NCI-H1105 (cell line): Measurements from ENCODE around the gene TAB3.

Source experiments
- DNase-seq: peaks from one replicate; lab custom pipeline; 2025; lab: John Stamatoyannopoulos, UW

TAB3 gene

DNA sequence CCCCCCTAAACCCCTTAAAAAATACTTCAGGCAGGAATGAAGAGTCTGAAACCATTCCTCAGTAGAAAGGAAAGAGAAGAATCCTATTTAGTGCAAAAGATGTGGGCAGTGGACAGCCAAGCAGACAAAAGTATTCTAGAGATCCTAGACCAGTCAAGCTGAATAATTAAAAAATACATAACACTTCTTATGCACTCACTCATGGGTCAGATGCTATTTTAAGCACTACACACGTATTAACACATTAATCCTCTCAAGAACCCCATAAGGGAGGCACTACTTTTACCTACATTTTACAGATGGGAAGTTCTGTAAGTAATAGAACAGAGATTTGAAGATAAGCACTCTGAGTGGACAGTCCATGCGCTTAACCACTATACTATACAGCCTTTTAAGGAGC lies 5.9 kb downstream of the TAB3 start:
- DNase-seq, result no peak

DNA sequence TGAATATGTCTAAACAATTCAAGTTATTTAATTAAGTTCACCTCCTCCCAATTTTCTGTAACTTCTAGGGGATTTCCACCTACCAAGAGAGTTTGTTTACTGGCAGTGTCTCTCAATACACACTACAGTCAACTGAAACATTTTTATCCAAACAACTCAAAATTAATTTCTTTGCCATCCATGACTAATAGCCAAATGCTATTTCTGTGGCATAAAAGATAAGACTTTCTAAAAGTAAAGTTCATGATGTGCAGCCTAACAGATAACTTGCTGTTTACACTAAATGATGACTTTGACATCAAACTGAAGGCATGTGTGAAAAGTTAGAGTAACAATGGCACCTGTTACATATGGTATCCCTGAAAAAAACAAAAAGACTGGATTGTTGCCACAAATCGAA lies 7.3 kb downstream of the TAB3 start:
- DNase-seq, result no peak

DNA sequence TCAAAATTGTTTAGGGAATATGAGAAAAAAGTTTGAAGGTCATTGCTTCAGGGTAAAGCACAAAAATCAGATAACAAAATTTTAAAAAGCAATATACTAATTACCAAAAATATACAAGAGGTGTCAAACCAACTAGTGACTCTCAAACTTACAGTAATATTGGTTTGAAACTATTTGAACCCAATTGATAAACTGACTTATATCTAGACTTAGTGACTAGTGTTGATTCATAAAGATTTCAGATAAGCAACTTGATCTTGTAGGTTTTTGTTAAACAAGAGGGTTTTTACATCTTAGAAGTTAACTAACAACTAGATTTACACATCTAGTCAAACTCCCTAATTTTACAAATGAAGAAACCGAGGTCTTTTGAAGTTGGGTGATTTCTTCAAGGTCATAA lies 7.7 kb downstream of the TAB3 start:
- DNase-seq, result no peak

DNA sequence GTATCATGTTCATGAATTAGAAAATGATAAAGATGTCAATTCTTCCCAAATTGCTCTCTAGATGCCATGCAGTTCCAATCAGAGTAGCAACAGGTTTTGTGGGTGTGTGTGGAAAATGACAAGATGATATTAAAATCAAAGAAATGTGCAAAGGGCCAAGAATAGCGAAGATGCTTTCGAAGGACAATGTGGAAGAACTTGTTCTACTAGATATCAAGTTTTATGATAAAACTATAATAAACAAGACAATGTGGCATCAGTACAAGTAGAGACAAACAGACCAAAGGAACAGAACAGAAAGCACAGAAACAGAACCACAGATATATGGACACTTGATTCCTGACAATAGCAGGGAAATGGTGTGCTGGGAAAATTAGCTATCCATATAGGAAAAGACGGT lies 9.0 kb downstream of the TAB3 start:
- DNase-seq, result no peak

DNA sequence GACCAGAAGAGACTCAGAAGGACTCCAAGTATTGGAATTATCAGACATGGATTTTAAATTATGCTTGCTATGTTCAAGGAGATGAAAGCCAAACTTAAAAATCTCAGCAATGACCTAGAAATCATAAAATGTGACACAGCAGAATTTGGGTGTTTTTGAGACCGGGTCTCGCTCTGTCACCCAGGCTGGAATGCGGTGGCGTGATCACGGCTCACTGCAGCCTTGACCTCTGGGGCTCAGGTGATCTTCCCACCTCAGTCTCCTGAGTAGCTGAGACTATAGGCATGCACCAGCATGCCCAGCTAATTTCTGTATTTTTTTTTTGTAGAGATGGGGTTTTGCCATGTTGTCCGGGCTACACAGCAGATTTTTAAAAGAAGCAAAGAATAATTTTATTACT lies 12.7 kb downstream of the TAB3 start:
- DNase-seq, result no peak

DNA sequence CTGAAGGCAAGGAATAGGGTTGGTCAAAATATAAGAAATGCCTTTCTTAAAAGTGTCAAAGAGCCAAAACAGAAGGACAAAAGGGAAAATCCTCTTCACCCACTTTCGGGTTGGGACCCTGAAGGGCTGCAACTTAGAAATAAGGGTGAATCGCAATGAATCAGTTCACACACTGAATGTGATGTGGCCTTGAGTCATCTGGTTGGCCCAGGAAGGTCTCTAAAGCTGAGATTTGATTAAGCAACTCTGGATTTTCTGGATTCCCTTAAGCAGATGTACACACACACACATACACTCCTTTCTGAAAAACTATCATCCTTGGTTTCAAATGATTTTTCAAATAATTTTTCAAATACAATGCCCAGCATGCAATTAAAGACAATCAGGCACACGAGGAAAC lies 13.1 kb downstream of the TAB3 start:
- no peak for DNase-seq

DNA sequence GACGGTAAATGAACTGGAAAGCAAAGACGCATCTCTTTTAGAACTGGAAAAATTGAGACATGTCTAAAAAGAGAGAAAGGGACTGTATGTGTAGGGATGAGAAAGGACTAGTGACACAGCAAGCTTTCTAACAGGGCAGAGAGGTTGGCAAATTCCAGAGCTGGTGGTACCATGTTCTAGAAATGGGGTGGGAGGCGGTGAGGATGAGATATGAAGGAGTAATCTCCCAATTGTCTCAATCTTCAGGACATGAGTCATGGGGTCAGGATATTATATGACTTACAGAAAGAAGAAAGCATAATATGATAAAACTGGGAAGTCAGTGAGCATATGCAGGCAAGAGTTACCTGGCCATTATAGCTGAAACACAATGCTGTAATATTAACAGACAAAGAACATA lies 14.2 kb downstream of the TAB3 start:
- no peak for DNase-seq

DNA sequence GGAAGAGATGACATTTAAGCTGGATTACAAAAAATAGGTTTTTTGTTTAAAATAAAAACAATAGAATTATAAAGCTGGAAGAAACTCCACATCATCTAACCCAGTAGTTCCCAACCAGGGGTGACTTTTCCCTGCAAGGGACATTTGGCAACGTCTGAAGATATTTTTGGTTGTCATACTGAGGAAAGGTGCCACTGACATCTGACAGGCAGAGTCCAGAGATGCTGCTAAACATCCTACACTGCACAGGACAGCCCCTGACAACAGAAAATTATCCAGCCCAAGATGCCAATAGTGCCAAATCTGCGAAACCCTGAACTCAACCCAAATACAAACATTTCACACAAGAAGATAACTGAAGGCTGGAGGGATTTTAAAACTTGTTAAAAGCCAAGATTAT lies 18.5 kb downstream of the TAB3 start:
- no peak for DNase-seq

DNA sequence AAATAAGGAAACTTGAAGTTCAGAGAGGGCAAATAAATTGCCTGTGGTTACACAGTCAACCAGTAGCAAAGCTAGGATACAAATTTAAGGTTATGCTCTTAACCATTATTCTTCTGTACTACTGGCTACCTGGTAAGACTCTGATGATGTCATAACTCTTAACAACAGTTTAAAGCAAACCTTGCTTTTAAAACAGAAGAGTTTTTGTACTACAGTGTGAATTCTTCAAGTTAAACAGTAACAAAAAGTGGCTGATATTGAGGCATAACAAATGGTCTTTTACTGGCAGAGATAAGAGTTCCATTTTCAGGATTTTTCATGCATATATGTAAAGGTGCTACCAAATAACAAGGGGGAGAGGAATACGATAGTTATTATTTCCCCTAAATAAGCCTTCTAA lies 23.4 kb downstream of the TAB3 start:
- DNase-seq, result no peak

DNA sequence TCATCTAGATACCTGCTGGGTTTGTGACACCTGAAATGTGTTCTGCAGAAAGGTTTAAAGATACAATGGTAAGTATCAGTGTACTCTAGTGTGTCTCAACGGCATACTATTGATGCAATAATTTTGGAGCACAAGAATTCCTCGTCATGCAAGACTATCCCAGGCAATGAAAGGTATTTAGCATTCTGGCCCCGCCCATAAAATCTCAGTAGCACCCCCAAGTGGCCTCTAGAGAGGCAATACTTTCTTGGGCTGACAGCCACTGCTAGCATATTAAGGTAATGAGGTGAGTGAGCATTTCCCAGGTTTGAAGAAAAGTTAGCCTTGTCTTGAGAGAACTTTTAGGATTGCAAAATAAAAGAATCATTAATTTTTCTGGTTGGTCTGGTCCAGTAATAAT lies 24.0 kb downstream of the TAB3 start:
- DNase-seq, result no peak

DNA sequence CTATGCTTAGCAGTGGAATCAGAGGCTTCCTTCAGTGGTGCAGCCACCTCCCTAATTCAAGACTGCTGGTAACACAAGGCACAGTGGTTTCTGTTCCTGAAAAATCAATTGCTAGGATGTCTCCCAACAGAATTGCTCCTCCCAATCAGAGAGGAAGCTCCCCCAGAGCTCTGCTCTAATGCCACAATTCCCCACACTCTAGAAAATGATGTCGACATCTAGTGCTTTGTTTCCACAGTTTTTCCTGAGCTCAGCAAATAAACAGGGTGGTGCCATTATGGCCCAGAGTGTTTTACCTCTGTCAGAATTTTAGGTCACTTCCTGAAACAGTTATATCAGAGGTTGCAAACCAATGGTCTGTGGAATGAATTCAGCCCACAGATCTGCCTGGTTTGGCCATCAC lies 24.7 kb downstream of the TAB3 start:
- DNase-seq, result no peak

DNA sequence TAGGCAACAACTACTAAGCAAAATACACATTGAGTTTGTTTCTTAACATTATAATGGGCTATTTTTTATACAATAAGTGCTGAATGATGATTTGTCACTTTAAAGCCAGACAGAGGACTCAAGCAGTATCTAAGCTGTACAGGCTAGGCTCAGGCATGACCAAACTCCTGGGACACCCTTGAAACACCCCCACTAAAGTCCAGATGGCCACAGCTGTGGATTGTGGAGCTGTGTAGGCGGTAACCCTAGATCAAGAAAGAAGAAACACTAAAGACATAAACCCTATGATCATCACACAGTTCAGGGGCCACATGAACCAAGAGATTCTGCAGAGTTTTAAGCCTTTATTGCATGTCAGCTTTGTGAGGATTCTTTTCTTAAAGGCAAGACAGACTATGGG lies 25.1 kb downstream of the TAB3 start:
- DNase-seq, result no peak

DNA sequence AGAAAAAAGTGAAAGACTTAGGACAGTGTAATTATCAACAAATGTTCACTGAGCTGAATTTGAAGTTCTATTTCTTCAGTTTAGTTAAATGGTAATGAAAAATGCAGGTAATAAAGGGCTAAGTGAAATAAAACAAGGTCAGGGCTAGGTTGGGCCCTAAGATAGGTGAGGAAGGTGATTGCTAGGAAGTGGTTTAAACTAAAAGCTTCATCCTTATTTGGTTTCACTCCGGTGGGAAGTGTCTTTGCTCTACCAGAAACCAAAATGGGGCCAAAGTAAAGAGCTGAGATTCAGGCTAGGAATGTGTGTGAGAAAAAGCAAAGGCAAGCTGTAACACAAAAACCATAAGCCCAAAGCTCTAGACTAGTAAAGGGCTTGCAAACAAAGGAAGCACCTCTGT lies 31.0 kb downstream of the TAB3 start:
- DNase-seq, result no peak

DNA sequence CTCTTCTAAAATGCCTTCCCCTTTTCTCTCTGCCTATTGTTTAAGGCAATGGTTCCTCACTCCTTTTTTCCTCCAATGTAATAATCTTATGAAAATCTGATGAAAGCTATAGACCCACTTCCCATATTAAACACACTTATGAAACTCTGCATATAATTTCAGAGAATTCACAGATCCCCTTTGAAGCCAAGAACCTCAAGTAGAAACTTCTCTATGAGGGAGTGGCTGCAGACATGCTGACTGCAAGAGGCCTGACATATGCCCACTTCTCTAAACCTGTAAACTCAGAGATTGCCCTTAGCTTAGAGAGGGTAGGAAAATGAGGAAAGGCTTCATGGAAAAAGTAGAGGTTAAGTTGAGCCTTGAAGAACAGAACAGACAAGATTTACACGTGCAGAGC lies 37.6 kb downstream of the TAB3 start:
- DNase-seq, result no peak

DNA sequence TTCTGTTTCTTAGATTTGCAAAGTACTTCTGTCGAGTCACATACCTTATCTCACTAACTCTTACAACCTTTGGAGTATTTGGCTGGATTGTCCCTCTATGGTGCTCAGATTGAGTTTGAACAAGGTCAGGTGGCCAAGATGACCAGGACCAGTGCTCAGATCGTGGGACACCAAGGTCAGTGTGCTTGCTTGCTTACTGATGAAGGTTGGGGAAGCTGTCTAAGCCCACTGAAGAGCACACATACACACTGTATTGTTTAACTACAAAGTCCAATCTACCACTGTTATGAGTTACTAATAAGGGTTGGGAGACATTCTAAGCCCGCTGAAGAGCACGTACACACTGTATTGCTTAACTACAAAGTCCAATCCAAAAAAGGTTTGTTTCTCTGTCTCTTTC lies 53.7 kb downstream of the TAB3 start:
- no peak for DNase-seq

DNA sequence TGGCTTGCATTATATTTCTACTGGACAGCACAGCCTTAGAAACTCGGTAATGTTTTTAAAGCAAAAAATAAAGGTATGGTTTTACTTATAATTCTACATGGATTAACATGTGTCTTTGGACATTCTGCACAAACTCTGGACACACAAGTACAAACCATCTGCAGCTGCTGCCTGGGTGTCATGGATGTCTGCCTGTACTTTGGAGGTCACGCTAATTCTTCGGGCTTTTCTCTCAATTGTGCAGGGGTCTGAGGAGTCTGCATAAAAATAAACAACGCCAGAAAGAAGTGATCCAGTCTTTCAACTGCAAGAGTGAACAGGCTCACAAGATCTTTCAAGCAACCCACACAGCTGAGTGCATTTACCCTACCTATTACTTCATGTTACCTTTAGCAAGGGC lies 55.2 kb downstream of the TAB3 start:
- no peak for DNase-seq

DNA sequence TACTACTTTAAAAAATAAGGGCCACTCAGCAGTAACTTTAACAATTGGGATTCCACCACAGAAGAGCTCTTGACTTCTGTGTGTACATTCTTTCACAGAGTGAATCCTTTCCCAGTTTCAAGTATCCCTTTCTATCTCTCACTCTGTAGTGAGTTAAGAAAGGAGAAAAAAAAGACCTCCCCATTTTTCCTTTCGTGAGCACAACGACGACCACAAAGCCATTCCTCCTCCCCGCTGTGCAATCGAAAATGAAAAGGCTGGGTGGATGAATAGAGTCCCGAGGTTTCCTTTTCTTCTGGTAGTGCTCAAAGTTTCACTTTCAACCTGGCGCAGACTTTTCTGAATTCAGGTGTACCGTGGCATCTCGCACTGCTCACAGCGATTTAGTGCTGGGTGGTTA lies 58.0 kb downstream of the TAB3 start:
- DNase-seq, result no peak

DNA sequence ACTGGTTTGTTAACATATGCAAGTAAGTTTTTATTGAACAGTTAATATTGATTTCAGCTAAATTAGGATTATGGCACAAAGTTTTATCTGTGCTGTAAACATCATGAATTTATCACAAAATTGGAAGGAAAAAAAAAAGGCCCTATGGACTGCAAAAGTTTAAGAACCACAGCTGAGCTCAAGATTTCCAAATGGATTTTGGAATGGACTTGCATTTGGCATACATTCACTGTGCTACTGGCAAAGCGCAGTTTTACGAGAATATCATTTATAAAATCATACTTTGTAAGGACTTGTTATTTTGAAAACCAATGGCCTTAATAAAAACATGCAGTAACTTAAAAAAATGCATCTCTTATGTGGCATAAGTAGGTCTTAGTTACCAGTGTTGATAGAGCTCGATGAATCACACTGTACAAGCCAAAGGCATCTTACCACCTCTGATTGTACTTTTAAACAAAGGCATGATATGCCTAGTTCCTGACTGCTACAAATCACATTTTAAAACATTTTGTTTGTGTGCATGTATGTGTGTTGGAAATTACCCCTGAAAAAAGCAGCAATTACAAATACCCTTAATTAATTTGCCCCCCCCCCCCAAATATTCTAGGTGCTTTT lies 58.6 kb downstream of the TAB3 start:
- no peak for DNase-seq

DNA sequence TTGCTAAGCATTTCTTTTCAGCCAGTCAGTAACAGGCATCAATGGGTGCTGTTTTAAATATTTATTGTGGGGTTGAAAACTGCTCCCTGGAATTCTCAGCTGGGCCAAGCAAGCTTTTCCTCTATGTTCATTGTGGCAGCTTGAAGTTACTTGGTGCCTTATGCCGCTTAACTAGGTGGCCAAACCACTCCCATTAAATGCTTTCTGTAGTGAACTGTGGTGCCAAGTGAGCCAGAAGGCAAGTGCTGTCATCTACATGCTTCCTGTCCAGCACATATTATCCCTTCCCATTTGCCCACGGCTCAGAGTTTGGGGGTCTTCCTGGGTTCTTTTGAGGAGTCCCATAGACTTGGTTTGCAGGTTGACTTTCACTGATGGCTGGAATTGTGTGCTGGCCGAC lies 64.8 kb downstream of the TAB3 start:
- no peak for DNase-seq

DNA sequence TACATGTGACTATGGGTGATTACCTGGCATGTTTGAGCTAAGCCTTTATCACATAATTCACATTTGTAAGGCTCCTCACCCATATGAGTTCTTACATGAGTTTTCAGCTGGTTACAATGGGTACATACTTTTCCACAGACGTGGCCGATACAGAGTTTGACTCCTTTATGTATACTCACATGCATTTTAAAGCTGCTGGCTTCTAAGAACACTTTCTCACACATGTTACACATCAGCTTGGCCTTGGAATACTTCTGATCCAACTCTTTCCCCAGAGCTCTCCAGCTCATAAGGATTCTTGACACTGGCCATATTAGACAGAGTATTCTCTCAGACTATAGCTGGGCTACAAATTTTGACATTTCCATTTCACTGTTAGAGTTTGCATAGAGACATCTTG lies 66.3 kb downstream of the TAB3 start:
- no peak for DNase-seq

DNA sequence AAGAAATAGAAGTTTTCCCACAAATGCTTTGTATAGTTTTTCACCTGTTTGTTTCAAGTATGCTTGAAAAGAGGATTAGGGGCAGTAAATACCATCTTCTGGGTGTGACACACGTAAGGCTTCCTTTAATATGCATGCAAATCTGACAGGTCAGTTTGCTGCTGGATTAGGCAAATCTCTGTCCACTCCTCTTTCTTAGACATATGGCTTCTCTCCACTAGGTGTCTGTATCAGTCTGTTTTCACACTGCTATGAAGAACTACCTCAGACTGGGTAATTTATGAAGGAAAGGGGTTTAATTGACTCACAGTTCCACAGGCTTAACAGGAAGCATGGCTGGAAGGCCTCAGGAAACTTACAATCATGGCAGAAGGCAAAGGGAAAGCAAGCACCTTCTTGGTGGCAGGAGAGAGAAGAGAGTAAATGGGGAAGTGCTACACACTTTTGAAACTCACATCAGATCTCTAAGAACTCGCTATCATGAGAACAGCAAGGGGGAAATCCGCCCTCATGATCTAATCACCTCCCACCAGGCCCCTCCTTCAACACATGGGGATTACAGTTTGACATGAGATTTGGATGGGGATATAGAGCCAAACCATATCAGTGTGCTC lies 66.9 kb downstream of the TAB3 start:
- DNase-seq, result no peak

DNA sequence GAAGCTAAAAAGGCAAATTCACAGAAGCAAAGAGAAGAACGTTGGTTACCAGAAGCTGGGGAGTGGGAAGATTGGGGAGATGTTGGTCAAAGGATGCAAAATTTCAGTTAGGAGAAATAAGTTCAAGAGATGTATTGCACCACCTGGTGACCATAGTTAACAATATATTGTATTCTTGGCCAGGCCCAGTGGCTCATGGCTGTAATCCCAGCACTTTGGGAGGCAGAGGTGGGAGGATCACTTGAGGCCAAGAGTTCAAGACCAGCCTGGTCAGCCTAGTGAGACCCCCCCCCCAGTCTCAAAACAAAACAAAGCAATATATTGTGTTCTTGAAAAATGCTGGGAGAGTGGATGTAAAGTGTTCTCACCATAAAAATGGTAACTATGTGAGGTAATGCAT lies 67.9 kb downstream of the TAB3 start:
- DNase-seq, result no peak

DNA sequence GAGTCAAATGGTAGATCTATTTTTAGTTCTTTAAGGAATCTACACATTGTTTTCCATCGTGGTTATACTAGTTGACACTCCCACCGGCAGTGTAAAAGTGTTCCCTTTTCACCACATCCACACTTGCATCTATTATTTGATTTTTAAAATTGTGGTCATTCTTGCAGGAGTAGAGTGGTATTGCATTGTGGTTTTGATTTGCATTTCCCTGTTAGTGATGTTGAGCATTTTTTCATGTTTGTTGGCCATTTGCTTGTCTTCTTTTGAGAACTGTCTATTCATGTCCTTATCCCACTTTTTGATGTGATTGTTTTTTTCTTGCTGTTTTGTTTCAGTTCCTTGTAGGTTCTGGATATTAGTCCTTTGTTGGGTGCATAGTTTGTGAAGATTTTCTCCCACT lies 70.0 kb downstream of the TAB3 start:
- no peak for DNase-seq

DNA sequence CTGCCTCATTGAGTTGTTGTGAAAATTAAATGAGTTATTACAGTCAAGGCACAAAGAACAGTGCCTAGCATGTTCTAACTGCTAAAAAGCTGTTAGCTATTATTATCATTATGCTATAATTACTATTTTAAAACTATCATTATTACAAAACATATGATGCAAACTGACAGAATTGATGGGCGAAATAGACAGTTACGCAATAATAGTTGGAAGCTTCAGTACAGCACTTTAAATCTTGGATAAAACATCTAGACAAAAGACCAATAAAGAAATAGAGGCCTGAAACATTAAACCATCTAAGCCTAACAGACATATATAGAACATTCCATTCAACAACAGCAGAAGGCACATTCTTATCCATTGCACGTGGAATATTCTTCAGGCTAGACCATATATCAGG lies 73.0 kb downstream of the TAB3 start:
- DNase-seq, result no peak

DNA sequence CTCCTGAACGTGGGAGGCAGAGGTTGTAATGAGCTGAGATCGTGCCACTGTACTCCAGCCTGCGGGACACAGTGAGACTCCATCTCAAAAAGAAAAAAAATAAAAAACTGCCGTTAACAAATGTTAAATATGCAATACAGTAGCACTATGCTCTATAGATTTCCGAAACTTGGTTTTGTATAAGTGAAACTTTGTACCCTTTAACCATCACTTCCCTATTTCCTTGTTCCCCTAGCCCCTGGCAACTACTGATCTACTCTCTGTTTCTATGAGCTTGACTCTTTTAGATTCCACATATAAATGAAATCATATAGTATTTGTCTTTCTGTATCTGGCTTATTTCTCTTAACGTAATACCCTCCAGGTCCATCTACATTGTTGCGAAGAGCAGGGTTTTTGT lies 74.1 kb downstream of the TAB3 start:
- no peak for DNase-seq
